Measurements from ENCODE around the gene GPR32.
A peak's percentile ranks its signal among the peaks of the same experiment; 100 is the strongest.
"Not testable (repeated sequence)": the region's sequence is repeated elsewhere in the genome, so short reads cannot be mapped to it uniquely, and the experiment has no call there.

The GPR32 gene

GRCh38 chr19:50749490-50749889 lies 20.8 kb upstream of the GPR32 start:
- DNase-seq = no peak

GRCh38 chr19:50750010-50750409 lies 20.3 kb upstream of the GPR32 start:
- no peak for DNase-seq

- DNase-seq = no peak
Measured at GRCh38 chr19:50753879-50754278, 16.4 kb upstream of the GPR32 start.

- DNase-seq = not testable (repeated sequence)
Measured at GRCh38 chr19:50756244-50756643, 14.0 kb upstream of the GPR32 start.

GRCh38 chr19:50757624-50758023 lies 12.6 kb upstream of the GPR32 start:
- not testable (repeated sequence) for DNase-seq

GRCh38 chr19:50759076-50759475 lies 11.2 kb upstream of the GPR32 start:
- not testable (repeated sequence) for DNase-seq

- DNase-seq = peak in 1 of 2 donors; percentile 7
Measured at GRCh38 chr19:50759886-50760285, 10.4 kb upstream of the GPR32 start.

GRCh38 chr19:50761501-50761900 lies 8.8 kb upstream of the GPR32 start:
- not testable (repeated sequence) for DNase-seq

GRCh38 chr19:50763521-50763920 lies 6.7 kb upstream of the GPR32 start:
- not testable (repeated sequence) for DNase-seq

GRCh38 chr19:50764409-50764808 lies 5.9 kb upstream of the GPR32 start:
- no peak for DNase-seq

GRCh38 chr19:50766746-50767145 lies 3.5 kb upstream of the GPR32 start:
- DNase-seq = not testable (repeated sequence)

- DNase-seq = not testable (repeated sequence)
Measured at GRCh38 chr19:50767263-50767662, 3.0 kb upstream of the GPR32 start.

- no peak for DNase-seq
Measured at GRCh38 chr19:50768277-50768676, 2.0 kb upstream of the GPR32 start.

GRCh38 chr19:50770888-50771287 lies 624 bp downstream of the GPR32 start:
- DNase-seq = no peak

- DNase-seq = no peak
Measured at GRCh38 chr19:50772476-50772875, 2.2 kb downstream of the GPR32 start.

- DNase-seq = not testable (repeated sequence)
Measured at GRCh38 chr19:50772912-50773311, 2.6 kb downstream of the GPR32 start.

GRCh38 chr19:50773454-50773853 lies 3.2 kb downstream of the GPR32 start:
- not testable (repeated sequence) for DNase-seq

GRCh38 chr19:50776131-50776530 lies 5.9 kb downstream of the GPR32 start:
- no peak for DNase-seq

- no peak for DNase-seq
Measured at GRCh38 chr19:50777261-50777660, 7.0 kb downstream of the GPR32 start.

GRCh38 chr19:50777830-50778303 lies 7.6 kb downstream of the GPR32 start:
- DNase-seq = no peak

GRCh38 chr19:50778906-50779430 lies 8.7 kb downstream of the GPR32 start:
- DNase-seq = no peak

- no peak for DNase-seq
Measured at GRCh38 chr19:50779504-50780457, 9.5 kb downstream of the GPR32 start.

- DNase-seq = no peak
Measured at GRCh38 chr19:50780753-50781435, 10.6 kb downstream of the GPR32 start.

- DNase-seq = not testable (repeated sequence)
Measured at GRCh38 chr19:50783848-50784152, 13.5 kb downstream of the GPR32 start.

Measured in CD4-positive, alpha-beta T cell treated with Interleukin-1 beta for 1 hour (primary cell).